Measurements from ENCODE around the gene EHBP1. TPM values are rescaled to one million over a fixed set of nuclear protein-coding genes. Genes with fewer than 3 reads are reported as not detected.

EHBP1 gene
- total and polyA plus RNA-seq, 7 experiments from 2014 or later, result 12.3 to 31.5 (median 27.7) TPM

GRCh38 chr2:62812921-62813825 is 107.7 kb downstream of the EHBP1 start:
- CTCF ChIA-PET, result no interaction called here
- intact Hi-C loops (cut with micrococcal nuclease), result no loop called here
- H3K27me3 Mint-ChIP-seq, result no peaks in the 10 kb centered on the region

DNA sequence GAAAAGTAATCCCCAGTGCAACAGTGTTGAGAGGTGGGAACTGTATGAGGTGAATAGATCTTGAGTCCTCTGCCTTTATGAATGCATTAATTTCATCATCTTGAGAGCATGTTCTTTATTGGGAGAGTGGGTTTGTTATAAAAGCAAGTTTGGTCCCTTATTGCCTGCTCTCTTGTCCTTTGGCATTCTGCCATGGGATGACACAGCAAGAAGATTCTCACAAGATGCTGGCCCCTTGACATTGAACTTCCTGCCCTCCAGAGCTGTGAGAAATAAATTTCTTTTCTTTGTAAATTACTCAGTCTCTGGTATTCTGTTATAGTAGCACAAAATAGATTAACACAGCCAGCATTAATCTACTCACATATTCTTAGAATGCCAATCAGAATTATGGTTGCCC is 108.6 kb downstream of the EHBP1 start:
- Mint-ChIP-seq H3K27me3 (no peaks in the 10 kb centered on the region), H3K4me3 (no peak overlapping the region), H3K36me3 (peaks cover 0 to 18% (median 4%) of the 10 kb centered on the region in 5 donors), H3K4me1 (peaks cover 3 to 15% (median 10%) of the 10 kb centered on the region in 7 donors), H3K9me3 (no peaks in the 10 kb centered on the region), H3K27ac (no peak overlapping the region)
- DNase-seq, result no peak
- Histone ChIP-seq H3K4me1 (ENCODE audit: control insufficient read depth in 2 of 2, insufficient read depth in 2 of 2, low read length in 2 of 2) (no peaks in the 10 kb centered on the region), H3K4me3 (ENCODE audit: low read length) (no peak overlapping the region), H3K9me3 (ENCODE audit: control insufficient read depth in 2 of 3, low read length in 3 of 3) (no peaks in the 10 kb centered on the region), H3K27ac (ENCODE audit: low read depth, low read length) (no peak overlapping the region), H3K36me3 (ENCODE audit: control insufficient read depth in 2 of 3, insufficient read depth in 3 of 3, low read length in 3 of 3) (no peaks in the 10 kb centered on the region), H3K27me3 (ENCODE audit: control insufficient read depth in 2 of 2, insufficient read depth in 2 of 2, low read length in 2 of 2) (no peaks in the 10 kb centered on the region)
- intact Hi-C loops (cut with micrococcal nuclease), result no loop called here
- POLR2A ChIA-PET, result no interaction called here
- ATAC-seq, result no peak
- CTCF ChIA-PET, result no interaction called here

More at GRCh38 chr2:62812921-62813825, 107.7 kb downstream of the EHBP1 start:
- no peaks in the 10 kb centered on the region for H3K36me3 ChIP-seq (ENCODE audit: control insufficient read depth in 2 of 3, insufficient read depth in 3 of 3, low read length in 3 of 3)
- Mint-ChIP-seq H3K36me3 (peaks cover 2 to 22% (median 10%) of the 10 kb centered on the region in 5 donors), H3K4me1 (peaks cover 9 to 21% (median 14%) of the 10 kb centered on the region in 7 donors), H3K27ac (no peak overlapping the region), H3K4me3 (no peak overlapping the region), H3K9me3 (peaks cover 0 to 6% (median 2%) of the 10 kb centered on the region in 11 donors)
- no peaks in the 10 kb centered on the region for H3K4me1 ChIP-seq (ENCODE audit: control insufficient read depth in 2 of 2, insufficient read depth in 2 of 2, low read length in 2 of 2)
- POLR2A ChIA-PET, result no interaction called here
- no peak for DNase-seq
- ATAC-seq, result no peak
- H3K9me3 ChIP-seq (ENCODE audit: control insufficient read depth in 2 of 3, low read length in 3 of 3), result no peaks in the 10 kb centered on the region
- no peaks in the 10 kb centered on the region for H3K27me3 ChIP-seq (ENCODE audit: control insufficient read depth in 2 of 2, insufficient read depth in 2 of 2, low read length in 2 of 2)
- no peak overlapping the region for H3K27ac ChIP-seq (ENCODE audit: low read depth, low read length)
- no peak overlapping the region for H3K4me3 ChIP-seq (ENCODE audit: low read length)

- H3K4me3 ChIP-seq (ENCODE audit: low read length), result no peak overlapping the region
- ATAC-seq (no peak), DNase-seq (no peak)
- no peak overlapping the region for H3K27ac ChIP-seq (ENCODE audit: low read depth, low read length)
- Mint-ChIP-seq H3K4me3 (no peak overlapping the region), H3K27me3 (no peaks in the 10 kb centered on the region), H3K27ac (no peak overlapping the region), H3K4me1 (peaks cover 3 to 10% (median 4%) of the 10 kb centered on the region in 7 donors), H3K9me3 (no peaks in the 10 kb centered on the region), H3K36me3 (peaks cover 0 to 3% (median 3%) of the 10 kb centered on the region in 5 donors)
- ChIA-PET CTCF (no interaction called here), POLR2A (no interaction called here)
- H3K4me1 ChIP-seq (ENCODE audit: control insufficient read depth in 2 of 2, insufficient read depth in 2 of 2, low read length in 2 of 2), result no peaks in the 10 kb centered on the region
- H3K36me3 ChIP-seq (ENCODE audit: control insufficient read depth in 2 of 3, insufficient read depth in 3 of 3, low read length in 3 of 3), result no peaks in the 10 kb centered on the region
- H3K9me3 ChIP-seq (ENCODE audit: control insufficient read depth in 2 of 3, low read length in 3 of 3), result no peaks in the 10 kb centered on the region
- intact Hi-C loops (cut with micrococcal nuclease), result no loop called here
- no peaks in the 10 kb centered on the region for H3K27me3 ChIP-seq (ENCODE audit: control insufficient read depth in 2 of 2, insufficient read depth in 2 of 2, low read length in 2 of 2)
These were observed 111.8 kb downstream of the EHBP1 start for GRCh38 chr2:62817348-62817747.

DNA sequence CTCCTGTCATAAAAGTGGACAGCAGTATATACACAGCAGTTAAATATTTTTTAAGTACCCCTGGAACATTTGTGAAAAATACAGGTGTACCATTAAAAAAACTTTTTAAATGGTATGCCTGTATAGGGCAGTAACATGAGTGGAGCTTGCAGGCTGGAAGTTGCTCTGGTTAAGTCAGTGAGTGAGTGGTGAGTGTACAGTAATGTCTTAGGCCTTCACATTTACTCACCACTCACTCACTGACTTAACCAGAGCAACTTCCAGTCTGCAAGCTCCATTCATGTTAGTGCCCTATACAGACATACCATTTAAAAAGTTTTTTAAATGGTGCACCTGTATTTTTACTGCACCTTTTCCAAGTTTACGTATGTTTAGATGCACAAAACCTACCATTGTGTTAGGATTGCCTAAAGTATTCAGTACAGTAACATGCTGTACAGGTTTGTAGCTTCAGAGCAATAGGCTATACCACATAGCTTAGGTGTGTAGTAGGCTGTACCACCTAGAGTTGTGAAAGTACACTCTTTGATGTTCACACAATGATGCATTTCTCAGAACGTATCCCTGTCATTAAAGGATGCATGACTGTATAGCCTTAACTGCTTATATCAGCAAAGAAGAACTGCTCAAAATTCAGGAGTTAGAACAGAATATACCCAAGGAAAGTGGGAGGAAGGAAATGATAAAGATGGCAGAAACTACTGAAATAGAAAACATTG is 112.6 kb downstream of the EHBP1 start:
- no peaks in the 10 kb centered on the region for H3K9me3 ChIP-seq (ENCODE audit: control insufficient read depth in 2 of 3, low read length in 3 of 3)
- DNase-seq (no peak), ATAC-seq (no peak)
- no peak overlapping the region for H3K27ac ChIP-seq (ENCODE audit: low read depth, low read length)
- Mint-ChIP-seq H3K4me1 (peaks cover 0 to 7% (median 3%) of the 10 kb centered on the region in 7 donors), H3K4me3 (no peak overlapping the region), H3K9me3 (no peaks in the 10 kb centered on the region), H3K27ac (no peak overlapping the region), H3K27me3 (no peaks in the 10 kb centered on the region), H3K36me3 (peaks cover 0 to 3% (median 0%) of the 10 kb centered on the region in 5 donors)
- CTCF ChIA-PET, result no interaction called here
- intact Hi-C loops (cut with micrococcal nuclease), result no loop called here
- POLR2A ChIA-PET, result no interaction called here
- H3K27me3 ChIP-seq (ENCODE audit: control insufficient read depth in 2 of 2, insufficient read depth in 2 of 2, low read length in 2 of 2), result no peaks in the 10 kb centered on the region
- H3K36me3 ChIP-seq (ENCODE audit: control insufficient read depth in 2 of 3, insufficient read depth in 3 of 3, low read length in 3 of 3), result no peaks in the 10 kb centered on the region
- H3K4me1 ChIP-seq (ENCODE audit: control insufficient read depth in 2 of 2, insufficient read depth in 2 of 2, low read length in 2 of 2), result no peaks in the 10 kb centered on the region
- no peak overlapping the region for H3K4me3 ChIP-seq (ENCODE audit: low read length)

- CTCF ChIA-PET, result no interaction called here
- no peaks in the 10 kb centered on the region for H3K4me1 ChIP-seq (ENCODE audit: control insufficient read depth in 2 of 2, insufficient read depth in 2 of 2, low read length in 2 of 2)
These were observed 117.0 kb downstream of the EHBP1 start for GRCh38 chr2:62822549-62822948.

GRCh38 chr2:62824388-62824787 is 118.9 kb downstream of the EHBP1 start:
- Histone ChIP-seq H3K27me3 (ENCODE audit: control insufficient read depth in 2 of 2, insufficient read depth in 2 of 2, low read length in 2 of 2) (no peaks in the 10 kb centered on the region), H3K9me3 (ENCODE audit: control insufficient read depth in 2 of 3, low read length in 3 of 3) (no peaks in the 10 kb centered on the region), H3K36me3 (ENCODE audit: control insufficient read depth in 2 of 3, insufficient read depth in 3 of 3, low read length in 3 of 3) (peaks cover 0 to 13% (median 0%) of the 10 kb centered on the region in 3 experiments), H3K27ac (ENCODE audit: low read depth, low read length) (no peak overlapping the region), H3K4me3 (ENCODE audit: low read length) (no peak overlapping the region), H3K4me1 (ENCODE audit: control insufficient read depth in 2 of 2, insufficient read depth in 2 of 2, low read length in 2 of 2) (no peaks in the 10 kb centered on the region)
- Mint-ChIP-seq H3K27me3 (no peaks in the 10 kb centered on the region), H3K4me1 (no peaks in the 10 kb centered on the region), H3K4me3 (no peak overlapping the region), H3K27ac (no peak overlapping the region), H3K9me3 (peaks cover 0 to 7% (median 2%) of the 10 kb centered on the region in 11 donors), H3K36me3 (peaks cover 8 to 41% (median 36%) of the 10 kb centered on the region in 5 donors)
- ChIA-PET POLR2A (no interaction called here), CTCF (no interaction called here)
- DNase-seq (no peak), ATAC-seq (no peak)
- intact Hi-C loops (cut with micrococcal nuclease), result no loop called here

More at GRCh38 chr2:62822549-62822948, 117.0 kb downstream of the EHBP1 start:
- no peak overlapping the region for H3K4me3 ChIP-seq (ENCODE audit: low read length)
- H3K9me3 Mint-ChIP-seq, result peaks cover 0 to 7% (median 2%) of the 10 kb centered on the region in 11 donors
- no peaks in the 10 kb centered on the region for H3K4me1 Mint-ChIP-seq
- no peaks in the 10 kb centered on the region for H3K27me3 Mint-ChIP-seq
- ATAC-seq (no peak), DNase-seq (no peak)
- no peaks in the 10 kb centered on the region for H3K27me3 ChIP-seq (ENCODE audit: control insufficient read depth in 2 of 2, insufficient read depth in 2 of 2, low read length in 2 of 2)
- no peak overlapping the region for H3K27ac ChIP-seq (ENCODE audit: low read depth, low read length)
- peaks cover 0 to 13% (median 0%) of the 10 kb centered on the region in 3 experiments for H3K36me3 ChIP-seq (ENCODE audit: control insufficient read depth in 2 of 3, insufficient read depth in 3 of 3, low read length in 3 of 3)
- H3K36me3 Mint-ChIP-seq, result peaks cover 8 to 32% (median 26%) of the 10 kb centered on the region in 5 donors
- no peak overlapping the region for H3K27ac Mint-ChIP-seq
- no peak overlapping the region for H3K4me3 Mint-ChIP-seq
- POLR2A ChIA-PET, result no interaction called here
- intact Hi-C loops (cut with micrococcal nuclease), result no loop called here
- no peaks in the 10 kb centered on the region for H3K9me3 ChIP-seq (ENCODE audit: control insufficient read depth in 2 of 3, low read length in 3 of 3)

All from naive thymus-derived CD4-positive, alpha-beta T cell (primary cell).